Mesothelial cell of epicardium (in vitro differentiated cells): ENCODE measurements around the gene SH3RF3. TPM values are rescaled to one million over a fixed set of nuclear protein-coding genes. Genes with fewer than 3 reads are reported as not detected.

Experiments
- DNase-seq, 2 experiments: peaks; one replicate each; pipeline ENCODE4 v3.0.0; 2021; ENCODE audit warnings: low spot score in 2 of 2; ENCODE audit not compliant: unreplicated experiment in 2 of 2
- H3K27ac Mint-ChIP-seq: 2 replicates; pipeline ENCODE4 v1.8.0; 2021; ENCODE audit warnings: mixed read lengths
- H3K27me3 Mint-ChIP-seq: 2 replicates; pipeline ENCODE4 v1.8.0; 2021; ENCODE audit warnings: low read depth, mixed read lengths
- H3K36me3 Mint-ChIP-seq: 2 replicates; pipeline ENCODE4 v1.8.0; 2021; ENCODE audit warnings: mixed read lengths
- H3K4me1 Mint-ChIP-seq: 2 replicates; pipeline ENCODE4 v1.8.0; 2021; ENCODE audit warnings: mixed read lengths
- H3K4me3 Mint-ChIP-seq: 2 replicates; pipeline ENCODE4 v1.8.0; 2021; ENCODE audit warnings: mild to moderate bottlenecking, moderate library complexity, mixed read lengths
- H3K9me3 Mint-ChIP-seq: 2 replicates; pipeline ENCODE4 v1.8.0; 2021; ENCODE audit warnings: mixed read lengths
- total RNA-seq: library from RNA; stranded (reverse); gene quantifications from 3 replicates; pipeline ENCODE4 v1.2.1, GENCODE V29; 2021
- TF ChIP-seq, protein P1 (sequence below): fragments of 200-600 bp; sonication (generic); IDR thresholded peaks from one replicate; pipeline ENCODE4 v1.5.0; 2021; ENCODE audit warnings: antibody characterized with exemption; ENCODE audit not compliant: unreplicated experiment

Gene SH3RF3
- total RNA-seq, 1 donor from 2014 or later: 2.7 TPM

- H3K27me3 Mint-ChIP-seq: no peaks in the 10 kb centered on the region
- H3K9me3 Mint-ChIP-seq: no peaks in the 10 kb centered on the region
- peaks cover 24% of the 10 kb centered on the region for H3K4me1 Mint-ChIP-seq
- no peak overlapping the region for H3K4me3 Mint-ChIP-seq
- DNase-seq: no peak
- no peak overlapping the region for H3K27ac Mint-ChIP-seq
- H3K36me3 Mint-ChIP-seq: no peaks in the 10 kb centered on the region
- TF ChIP-seq, protein P1, sequence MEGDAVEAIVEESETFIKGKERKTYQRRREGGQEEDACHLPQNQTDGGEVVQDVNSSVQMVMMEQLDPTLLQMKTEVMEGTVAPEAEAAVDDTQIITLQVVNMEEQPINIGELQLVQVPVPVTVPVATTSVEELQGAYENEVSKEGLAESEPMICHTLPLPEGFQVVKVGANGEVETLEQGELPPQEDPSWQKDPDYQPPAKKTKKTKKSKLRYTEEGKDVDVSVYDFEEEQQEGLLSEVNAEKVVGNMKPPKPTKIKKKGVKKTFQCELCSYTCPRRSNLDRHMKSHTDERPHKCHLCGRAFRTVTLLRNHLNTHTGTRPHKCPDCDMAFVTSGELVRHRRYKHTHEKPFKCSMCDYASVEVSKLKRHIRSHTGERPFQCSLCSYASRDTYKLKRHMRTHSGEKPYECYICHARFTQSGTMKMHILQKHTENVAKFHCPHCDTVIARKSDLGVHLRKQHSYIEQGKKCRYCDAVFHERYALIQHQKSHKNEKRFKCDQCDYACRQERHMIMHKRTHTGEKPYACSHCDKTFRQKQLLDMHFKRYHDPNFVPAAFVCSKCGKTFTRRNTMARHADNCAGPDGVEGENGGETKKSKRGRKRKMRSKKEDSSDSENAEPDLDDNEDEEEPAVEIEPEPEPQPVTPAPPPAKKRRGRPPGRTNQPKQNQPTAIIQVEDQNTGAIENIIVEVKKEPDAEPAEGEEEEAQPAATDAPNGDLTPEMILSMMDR: no peak
These were observed 352.6 kb downstream of the SH3RF3 start for GRCh38 chr2:109481599-109481998.

DNA sequence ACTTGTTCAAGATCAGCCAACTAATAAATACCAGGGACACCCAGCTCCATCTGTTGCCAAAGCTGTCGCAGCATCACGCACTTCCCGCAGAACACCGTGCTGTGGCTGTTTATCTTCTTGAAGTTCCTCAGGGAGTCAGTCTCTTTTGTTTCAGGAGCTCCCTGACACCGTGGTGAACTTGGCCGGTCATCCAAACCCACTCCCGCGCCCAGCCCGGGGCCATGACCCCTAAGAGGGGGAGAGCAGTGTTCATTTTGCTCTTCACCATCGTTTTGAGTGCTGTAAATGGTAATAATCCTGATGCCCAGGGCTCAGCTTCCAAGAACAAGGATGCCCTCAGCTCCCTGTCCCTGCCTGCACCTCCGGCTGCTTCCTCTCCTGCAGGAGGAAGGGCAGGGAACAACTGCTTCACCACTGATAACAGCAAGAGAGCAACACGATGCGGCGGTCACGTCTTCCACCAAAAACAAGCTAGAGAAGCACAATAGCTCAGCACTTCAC lies 353.4 kb downstream of the SH3RF3 start:
- DNase-seq: no peak
- Mint-ChIP-seq H3K36me3 (no peaks in the 10 kb centered on the region), H3K27ac (peak overlapping the region; percentile 70)

DNA sequence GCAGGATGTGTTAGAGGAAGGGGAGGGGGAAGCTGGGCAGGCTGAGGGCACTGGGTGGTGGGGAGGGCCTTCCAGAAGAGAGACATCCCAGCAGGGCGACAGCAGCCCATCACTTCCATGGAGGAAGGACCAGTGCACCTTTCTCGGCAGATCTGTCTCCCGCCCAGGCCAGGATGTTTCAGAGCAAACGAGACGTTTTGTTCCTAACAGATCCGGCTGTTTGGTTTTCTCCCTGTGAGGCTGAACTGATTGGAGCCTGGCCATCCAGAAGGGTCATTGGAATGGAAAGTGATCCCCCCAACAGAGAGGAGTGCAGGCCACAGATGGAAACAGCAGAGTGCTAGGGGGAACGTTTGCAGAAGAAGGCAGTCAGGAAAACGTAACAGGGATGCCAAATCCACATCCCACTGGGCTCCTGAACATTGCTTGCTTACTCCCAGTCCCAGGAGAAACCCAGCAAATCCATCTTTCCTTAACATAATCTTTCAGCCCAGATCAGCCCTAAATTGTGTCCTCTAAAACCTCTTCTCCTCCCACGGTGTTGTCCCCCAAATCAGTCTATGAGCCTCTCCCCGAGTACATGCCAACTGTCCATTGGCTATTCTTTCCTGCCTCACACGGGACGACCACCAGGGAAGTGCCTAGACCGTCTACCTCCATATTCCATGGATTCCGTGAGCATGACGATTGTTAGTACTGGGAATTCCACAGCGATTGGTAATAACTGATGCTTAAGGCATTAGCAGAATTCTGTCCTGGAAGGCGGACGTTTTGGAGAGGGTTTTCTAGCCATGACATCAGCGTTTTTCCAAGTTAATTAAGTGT lies 357.9 kb downstream of the SH3RF3 start:
- Mint-ChIP-seq H3K9me3 (no peaks in the 10 kb centered on the region), H3K4me1 (peaks cover 16% of the 10 kb centered on the region), H3K27me3 (no peaks in the 10 kb centered on the region), H3K27ac (peak overlapping the region; percentile 32), H3K36me3 (no peaks in the 10 kb centered on the region), H3K4me3 (no peak overlapping the region)
- no peak for DNase-seq
- TF ChIP-seq, protein P1: no peak

More for the DNA sequence above, 353.4 kb downstream of the SH3RF3 start:
- H3K4me3 Mint-ChIP-seq: no peak overlapping the region
- no peaks in the 10 kb centered on the region for H3K27me3 Mint-ChIP-seq
- H3K4me1 Mint-ChIP-seq: peaks cover 26% of the 10 kb centered on the region
- H3K9me3 Mint-ChIP-seq: no peaks in the 10 kb centered on the region
- TF ChIP-seq, protein P1: no peak

DNA sequence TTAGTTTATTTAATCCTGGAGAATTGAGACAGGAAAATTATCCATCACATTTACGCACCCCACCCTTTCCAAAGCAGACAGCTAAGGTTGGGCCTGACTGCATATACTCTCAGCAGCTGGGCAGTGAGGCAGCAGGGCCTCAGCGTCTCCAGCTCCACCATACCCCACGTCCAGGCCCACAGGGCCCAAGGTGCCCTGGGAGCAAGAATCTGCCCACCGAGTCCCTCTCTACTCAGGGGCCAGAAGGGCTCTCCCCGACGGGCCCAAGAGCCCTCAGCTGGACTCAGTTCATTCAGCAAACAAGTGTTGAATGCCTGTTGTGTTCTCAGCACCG lies 358.5 kb downstream of the SH3RF3 start:
- TF ChIP-seq, protein P1: no peak
- Mint-ChIP-seq H3K4me3 (no peak overlapping the region), H3K4me1 (peaks cover 12% of the 10 kb centered on the region), H3K9me3 (no peaks in the 10 kb centered on the region), H3K27me3 (no peaks in the 10 kb centered on the region), H3K27ac (no peak overlapping the region), H3K36me3 (no peaks in the 10 kb centered on the region)
- no peak for DNase-seq

- peaks cover 7% of the 10 kb centered on the region for H3K4me1 Mint-ChIP-seq
- no peak overlapping the region for H3K27ac Mint-ChIP-seq
- DNase-seq: no peak
- TF ChIP-seq, protein P1: no peak
- no peak overlapping the region for H3K4me3 Mint-ChIP-seq
- H3K9me3 Mint-ChIP-seq: no peaks in the 10 kb centered on the region
- H3K36me3 Mint-ChIP-seq: no peaks in the 10 kb centered on the region
- H3K27me3 Mint-ChIP-seq: no peaks in the 10 kb centered on the region
These were observed 359.1 kb downstream of the SH3RF3 start for GRCh38 chr2:109487871-109488655.
